KMS-11 (cell line): Measurements from ENCODE around the gene RDH11.

ENCODE experiments used
- H2AFZ ChIP-seq: fragments of 200-600 bp; sonication (generic); 2 replicates; pipeline ENCODE4 v1.6.1; 2016; ENCODE audit warnings: antibody characterized with exemption, mixed run types, low read depth
- H3K27ac ChIP-seq: fragments of 200-600 bp; sonication (generic); 2 replicates; pipeline ENCODE4 v1.6.1; 2016; ENCODE audit warnings: mild to moderate bottlenecking, mixed run types
- H3K27me3 ChIP-seq: fragments of 200-600 bp; sonication (generic); 2 replicates; pipeline ENCODE4 v1.6.1; 2017; ENCODE audit warnings: mild to moderate bottlenecking, low read depth, mixed run types, moderate library complexity; ENCODE audit not compliant: insufficient read depth
- H3K36me3 ChIP-seq: fragments of 200-600 bp; sonication (generic); 2 replicates; pipeline ENCODE4 v1.6.1; 2017; ENCODE audit warnings: mild to moderate bottlenecking, mixed run types; ENCODE audit not compliant: insufficient read depth
- H3K4me1 ChIP-seq: fragments of 200-600 bp; sonication (generic); 2 replicates; pipeline ENCODE4 v1.6.1; 2016; ENCODE audit warnings: mild to moderate bottlenecking, low read depth, mixed run types; ENCODE audit not compliant: poor library complexity, severe bottlenecking
- H3K4me2 ChIP-seq: fragments of 200-600 bp; sonication (generic); 2 replicates; pipeline ENCODE4 v1.7.0; 2016; ENCODE audit warnings: mild to moderate bottlenecking, mixed run types
- H3K4me3 ChIP-seq: fragments of 200-600 bp; sonication (generic); IDR thresholded peaks from 2 replicates; pipeline ENCODE4 v1.6.1; 2017; ENCODE audit warnings: low read depth, low read length, mixed read lengths; ENCODE audit not compliant: insufficient read depth
- H3K79me2 ChIP-seq: fragments of 200-600 bp; sonication (generic); 2 replicates; pipeline ENCODE4 v1.6.1; 2016; ENCODE audit warnings: low read depth, mixed run types; ENCODE audit not compliant: insufficient read depth
- H3K9ac ChIP-seq: fragments of 200-600 bp; sonication (generic); 2 replicates; pipeline ENCODE4 v1.6.1; 2016; ENCODE audit warnings: mild to moderate bottlenecking, mixed run types
- H4K20me1 ChIP-seq: fragments of 200-600 bp; sonication (generic); 2 replicates; pipeline ENCODE4 v1.6.1; 2016; ENCODE audit warnings: mild to moderate bottlenecking, mixed run types; ENCODE audit not compliant: insufficient read depth
- TF ChIP-seq, protein P1 (sequence below): fragments of 200-600 bp; sonication (generic); conservative IDR thresholded peaks from 2 replicates; pipeline ENCODE4 v1.6.1; 2017; ENCODE audit warnings: low read depth, mild to moderate bottlenecking, antibody characterized with exemption, low read length, moderate library complexity, mixed read lengths

Gene RDH11, protein sequence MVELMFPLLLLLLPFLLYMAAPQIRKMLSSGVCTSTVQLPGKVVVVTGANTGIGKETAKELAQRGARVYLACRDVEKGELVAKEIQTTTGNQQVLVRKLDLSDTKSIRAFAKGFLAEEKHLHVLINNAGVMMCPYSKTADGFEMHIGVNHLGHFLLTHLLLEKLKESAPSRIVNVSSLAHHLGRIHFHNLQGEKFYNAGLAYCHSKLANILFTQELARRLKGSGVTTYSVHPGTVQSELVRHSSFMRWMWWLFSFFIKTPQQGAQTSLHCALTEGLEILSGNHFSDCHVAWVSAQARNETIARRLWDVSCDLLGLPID

DNA sequence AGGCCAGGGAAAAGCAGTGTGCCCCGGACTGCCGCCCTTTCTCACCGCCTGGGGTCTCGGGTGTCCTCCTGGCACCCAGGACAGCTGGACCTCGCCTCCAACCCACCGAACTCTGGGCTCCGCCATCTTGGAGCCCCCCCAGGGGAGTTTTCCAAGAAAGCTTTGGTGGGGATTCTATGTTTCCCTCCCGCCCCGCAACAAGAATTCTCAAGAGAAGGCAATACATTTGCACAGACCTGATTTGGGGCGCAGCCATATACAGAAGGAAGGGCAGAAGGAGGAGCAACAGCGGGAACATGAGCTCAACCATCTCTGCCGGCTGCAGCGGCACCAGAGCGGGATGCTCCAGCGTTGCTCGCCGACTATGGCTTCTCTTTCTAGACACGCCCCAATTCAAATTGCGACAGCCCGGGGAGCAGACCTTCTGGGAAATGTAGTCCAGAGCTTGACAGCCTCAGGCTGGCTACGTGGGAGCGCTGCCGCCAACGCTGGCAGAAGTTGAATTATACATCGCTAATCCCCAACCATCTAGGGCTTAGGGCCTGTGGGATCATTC lies at the start of gene RDH11:
Gene RDH11, minus strand, starts transcription at position 371 of the 556 bp plus-strand sequence. Its CDS starts 61 bp downstream, at position 310.
- Histone ChIP-seq H3K4me3 (no peak within 1 kb of the TSS), H3K4me1 (peaks cover 6% of the 10 kb centered on the region), H2AFZ (peak within 1 kb of the TSS; percentile 71), H3K79me2 (no peaks in the 10 kb centered on the region), H4K20me1 (no peaks in the 10 kb centered on the region), H3K9ac (peak within 1 kb of the TSS; percentile 53), H3K4me2 (peak within 1 kb of the TSS; percentile 68), H3K27me3 (no peaks in the 10 kb centered on the region), H3K27ac (peak within 1 kb of the TSS; percentile 57), H3K36me3 (no peaks in the 10 kb centered on the region)
- TF ChIP-seq, protein P1, sequence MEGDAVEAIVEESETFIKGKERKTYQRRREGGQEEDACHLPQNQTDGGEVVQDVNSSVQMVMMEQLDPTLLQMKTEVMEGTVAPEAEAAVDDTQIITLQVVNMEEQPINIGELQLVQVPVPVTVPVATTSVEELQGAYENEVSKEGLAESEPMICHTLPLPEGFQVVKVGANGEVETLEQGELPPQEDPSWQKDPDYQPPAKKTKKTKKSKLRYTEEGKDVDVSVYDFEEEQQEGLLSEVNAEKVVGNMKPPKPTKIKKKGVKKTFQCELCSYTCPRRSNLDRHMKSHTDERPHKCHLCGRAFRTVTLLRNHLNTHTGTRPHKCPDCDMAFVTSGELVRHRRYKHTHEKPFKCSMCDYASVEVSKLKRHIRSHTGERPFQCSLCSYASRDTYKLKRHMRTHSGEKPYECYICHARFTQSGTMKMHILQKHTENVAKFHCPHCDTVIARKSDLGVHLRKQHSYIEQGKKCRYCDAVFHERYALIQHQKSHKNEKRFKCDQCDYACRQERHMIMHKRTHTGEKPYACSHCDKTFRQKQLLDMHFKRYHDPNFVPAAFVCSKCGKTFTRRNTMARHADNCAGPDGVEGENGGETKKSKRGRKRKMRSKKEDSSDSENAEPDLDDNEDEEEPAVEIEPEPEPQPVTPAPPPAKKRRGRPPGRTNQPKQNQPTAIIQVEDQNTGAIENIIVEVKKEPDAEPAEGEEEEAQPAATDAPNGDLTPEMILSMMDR: no peak

DNA sequence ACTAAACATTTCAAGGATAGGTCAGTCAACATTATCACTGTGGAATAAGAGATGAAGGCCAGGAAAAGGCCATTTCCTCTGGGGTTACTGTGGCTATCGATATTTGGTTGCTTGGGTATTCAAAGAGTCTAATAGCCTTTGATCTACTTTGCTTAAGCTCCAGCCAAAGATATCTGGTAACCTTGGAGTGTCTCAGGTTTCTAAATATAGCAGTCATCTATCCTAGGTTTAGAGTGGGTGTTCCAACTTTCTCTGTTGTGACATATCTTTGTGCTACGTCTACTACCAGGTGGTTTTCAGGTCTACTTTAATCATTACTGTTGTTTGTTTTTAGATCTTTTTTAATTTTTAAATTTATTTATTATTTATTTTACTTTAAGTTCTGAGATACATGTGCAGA lies 48.5 kb upstream of the RDH11 start:
- no peak overlapping the region for H3K9ac ChIP-seq
- TF ChIP-seq, protein P1: no peak
- no peaks in the 10 kb centered on the region for H3K36me3 ChIP-seq

DNA sequence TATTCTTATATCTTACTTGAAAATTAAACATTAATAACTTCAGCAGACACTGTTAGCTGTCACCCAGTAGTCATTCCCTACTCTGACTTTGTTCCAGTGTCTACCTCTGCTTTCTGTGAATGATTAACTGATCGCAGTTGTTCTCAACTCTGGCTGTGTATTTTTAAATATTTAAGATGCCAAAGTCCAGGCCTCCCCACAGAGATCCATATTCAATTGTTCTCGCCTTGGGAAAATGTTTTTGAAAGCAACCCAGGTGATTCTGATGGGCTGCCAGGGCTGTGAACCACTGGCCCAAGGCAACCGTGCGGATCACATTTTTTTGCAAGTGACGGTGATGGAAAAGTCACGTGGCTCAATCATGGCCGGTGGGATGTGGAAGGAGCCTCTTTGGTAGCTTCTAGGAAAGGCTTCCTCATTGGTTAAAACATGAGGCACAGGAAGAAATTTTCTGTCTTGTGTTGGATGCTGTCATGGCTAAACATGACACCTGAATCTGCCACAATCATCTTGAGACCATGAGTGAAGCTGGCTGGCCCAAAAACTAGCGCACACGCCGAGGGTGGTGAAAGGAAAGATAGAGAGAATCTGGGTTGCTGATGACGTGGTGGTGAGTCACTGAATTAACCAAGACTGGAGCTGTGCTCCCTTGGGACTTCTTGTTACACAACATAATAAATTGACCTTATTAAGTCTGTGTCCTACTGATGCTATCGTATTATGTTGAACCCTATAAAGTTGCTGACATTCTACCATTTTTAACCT lies 43.4 kb upstream of the RDH11 start:
- TF ChIP-seq, protein P1: no peak
- H3K4me1 ChIP-seq: no peaks in the 10 kb centered on the region
- no peaks in the 10 kb centered on the region for H4K20me1 ChIP-seq
- no peaks in the 10 kb centered on the region for H3K79me2 ChIP-seq
- no peaks in the 10 kb centered on the region for H3K36me3 ChIP-seq
- H3K9ac ChIP-seq: no peak overlapping the region
- H3K4me2 ChIP-seq: no peak overlapping the region
- no peaks in the 10 kb centered on the region for H3K27me3 ChIP-seq
- H2AFZ ChIP-seq: no peak overlapping the region
- H3K27ac ChIP-seq: no peak overlapping the region
- no peak overlapping the region for H3K4me3 ChIP-seq

More for the DNA sequence above, 48.5 kb upstream of the RDH11 start:
- H3K79me2 ChIP-seq: no peaks in the 10 kb centered on the region
- no peak overlapping the region for H3K4me2 ChIP-seq
- no peaks in the 10 kb centered on the region for H4K20me1 ChIP-seq
- H3K4me3 ChIP-seq: no peak overlapping the region
- H3K27me3 ChIP-seq: no peaks in the 10 kb centered on the region
- no peaks in the 10 kb centered on the region for H3K4me1 ChIP-seq
- no peak overlapping the region for H3K27ac ChIP-seq
- H2AFZ ChIP-seq: no peak overlapping the region

DNA sequence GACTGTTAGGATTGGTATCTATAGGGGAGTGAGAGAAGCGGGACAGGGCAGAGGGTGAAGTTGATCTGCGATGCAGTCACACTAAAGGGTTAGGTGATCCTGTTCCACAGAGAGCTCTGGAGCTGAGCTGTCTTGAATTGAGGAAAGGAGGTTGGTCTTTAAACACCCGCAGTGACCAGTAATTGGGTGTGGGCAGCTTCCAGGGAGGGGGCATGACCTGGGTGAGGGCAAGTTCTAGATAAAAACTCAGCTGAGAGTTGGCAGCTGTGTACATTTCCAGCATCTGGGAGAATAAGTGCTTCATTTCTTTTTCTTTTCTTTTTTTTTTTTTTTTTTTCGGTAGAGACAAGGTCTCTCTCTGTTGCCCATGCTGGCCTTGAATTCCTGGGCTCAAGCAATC lies 41.2 kb upstream of the RDH11 start:
- Histone ChIP-seq H2AFZ (no peak overlapping the region), H3K4me3 (no peak overlapping the region), H3K4me1 (no peaks in the 10 kb centered on the region), H3K79me2 (no peaks in the 10 kb centered on the region), H4K20me1 (no peaks in the 10 kb centered on the region), H3K27me3 (no peaks in the 10 kb centered on the region), H3K27ac (no peak overlapping the region), H3K4me2 (no peak overlapping the region), H3K36me3 (no peaks in the 10 kb centered on the region), H3K9ac (no peak overlapping the region)
- TF ChIP-seq, protein P1: no peak
